GM10248 (cell line): Measurements from ENCODE around the gene SLC27A2.
"Not testable (repeated sequence)": the region's sequence is repeated elsewhere in the genome, so short reads cannot be mapped to it uniquely, and the experiment has no call there.

ENCODE experiments used
- CTCF ChIA-PET: fragments of 300-600 bp; sonication (Branson Sonifier 250); formaldehyde crosslinking; extraction: SDS; loops from one replicate; lab custom pipeline; 2021; ENCODE audit warnings: antibody characterized with exemption; lab: Yijun Ruan, JAX
- POLR2A ChIA-PET: fragments of 350-650 bp; sonication (Branson Sonifier 250); formaldehyde crosslinking; extraction: SDS; loops from one replicate; lab custom pipeline; 2020; ENCODE audit warnings: antibody characterized with exemption; lab: Yijun Ruan, JAX
- DNase-seq: peaks from one replicate; pipeline ENCODE4 v3.0.0; 2012; ENCODE audit errors: extremely low spot score
- TF ChIP-seq, protein P1 (sequence below): IDR thresholded peaks from 2 replicates; pipeline ENCODE4 v1.5.1; 2012; ENCODE audit warnings: mild to moderate bottlenecking, low read depth; ENCODE audit errors: extremely low read depth, missing control alignments, control extremely low read depth

Gene SLC27A2

DNA sequence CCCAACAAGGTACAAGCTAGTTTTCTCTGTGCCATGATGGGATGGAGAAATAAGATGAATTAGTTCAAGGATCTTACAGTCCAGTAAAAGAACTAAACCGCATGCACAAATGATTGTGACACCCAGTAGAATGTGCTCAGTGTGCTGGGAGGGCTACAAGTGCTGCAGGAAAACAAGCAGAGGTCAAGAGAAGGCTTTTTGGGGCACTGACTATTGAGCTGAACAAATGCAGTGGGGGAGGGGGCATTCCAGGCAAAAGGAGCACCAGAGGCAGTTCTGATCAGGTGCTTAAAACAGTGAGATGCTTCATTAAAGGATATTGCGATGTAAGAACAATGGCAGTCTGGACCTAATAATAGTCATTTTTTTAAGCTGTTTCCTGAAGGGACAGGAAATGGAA is 6.0 kb downstream of the SLC27A2 start:
- TF ChIP-seq, protein P1, sequence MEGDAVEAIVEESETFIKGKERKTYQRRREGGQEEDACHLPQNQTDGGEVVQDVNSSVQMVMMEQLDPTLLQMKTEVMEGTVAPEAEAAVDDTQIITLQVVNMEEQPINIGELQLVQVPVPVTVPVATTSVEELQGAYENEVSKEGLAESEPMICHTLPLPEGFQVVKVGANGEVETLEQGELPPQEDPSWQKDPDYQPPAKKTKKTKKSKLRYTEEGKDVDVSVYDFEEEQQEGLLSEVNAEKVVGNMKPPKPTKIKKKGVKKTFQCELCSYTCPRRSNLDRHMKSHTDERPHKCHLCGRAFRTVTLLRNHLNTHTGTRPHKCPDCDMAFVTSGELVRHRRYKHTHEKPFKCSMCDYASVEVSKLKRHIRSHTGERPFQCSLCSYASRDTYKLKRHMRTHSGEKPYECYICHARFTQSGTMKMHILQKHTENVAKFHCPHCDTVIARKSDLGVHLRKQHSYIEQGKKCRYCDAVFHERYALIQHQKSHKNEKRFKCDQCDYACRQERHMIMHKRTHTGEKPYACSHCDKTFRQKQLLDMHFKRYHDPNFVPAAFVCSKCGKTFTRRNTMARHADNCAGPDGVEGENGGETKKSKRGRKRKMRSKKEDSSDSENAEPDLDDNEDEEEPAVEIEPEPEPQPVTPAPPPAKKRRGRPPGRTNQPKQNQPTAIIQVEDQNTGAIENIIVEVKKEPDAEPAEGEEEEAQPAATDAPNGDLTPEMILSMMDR: no peak
- no peak for DNase-seq
- ChIA-PET CTCF (interaction anchor here (1.3 to 1.6 kb wide), 2 partner anchors 9 to 128 kb away, joined by 3 to 8 read pairs; no protein-coding TSS in a partner anchor), POLR2A (no interaction called here)

DNA sequence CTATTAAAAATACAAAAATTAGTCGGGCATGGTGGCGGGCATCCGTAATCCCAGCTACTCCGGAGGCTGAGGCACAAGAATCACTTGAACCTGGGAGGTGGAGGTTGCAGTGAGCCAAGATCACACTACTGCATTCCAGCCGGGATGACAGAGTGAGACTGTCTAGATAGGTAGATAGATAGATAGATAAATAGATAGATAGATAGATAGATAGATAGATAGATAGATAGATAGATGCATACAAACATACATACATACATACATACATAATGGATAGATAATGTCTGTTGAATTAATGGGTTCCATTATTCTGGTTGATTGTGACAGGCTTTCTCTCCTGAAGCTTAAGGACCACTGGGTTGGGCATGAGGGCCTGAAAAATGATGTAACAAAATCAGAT is 6.8 kb downstream of the SLC27A2 start:
- POLR2A ChIA-PET, DNase-seq: not testable (repeated sequence)
- CTCF ChIA-PET: interaction anchor here (1.6 kb wide), 1 partner anchor 127 kb away, joined by 8 read pairs; no protein-coding TSS in a partner anchor

DNA sequence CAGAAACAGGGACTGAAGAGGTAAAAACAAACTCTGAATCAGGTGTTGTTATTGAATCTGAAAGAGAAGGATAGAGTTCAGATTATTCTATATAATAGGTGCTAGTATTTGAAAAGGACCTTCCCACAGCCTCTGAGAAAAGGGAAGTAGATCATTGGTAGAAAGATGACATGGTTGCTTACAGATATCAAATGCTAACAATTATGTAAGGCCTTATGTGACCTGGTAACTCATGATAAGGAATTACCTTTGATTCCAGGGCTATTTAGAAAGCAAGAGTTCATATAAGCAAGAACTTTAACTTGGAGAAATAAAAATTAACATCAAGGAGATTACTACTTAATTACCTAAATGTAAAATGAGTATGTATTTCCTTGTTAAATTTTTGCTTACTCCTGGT is 7.6 kb downstream of the SLC27A2 start:
- TF ChIP-seq, protein P1: no peak
- CTCF ChIA-PET: no interaction called here
- no peak for DNase-seq
- POLR2A ChIA-PET: no interaction called here

DNA sequence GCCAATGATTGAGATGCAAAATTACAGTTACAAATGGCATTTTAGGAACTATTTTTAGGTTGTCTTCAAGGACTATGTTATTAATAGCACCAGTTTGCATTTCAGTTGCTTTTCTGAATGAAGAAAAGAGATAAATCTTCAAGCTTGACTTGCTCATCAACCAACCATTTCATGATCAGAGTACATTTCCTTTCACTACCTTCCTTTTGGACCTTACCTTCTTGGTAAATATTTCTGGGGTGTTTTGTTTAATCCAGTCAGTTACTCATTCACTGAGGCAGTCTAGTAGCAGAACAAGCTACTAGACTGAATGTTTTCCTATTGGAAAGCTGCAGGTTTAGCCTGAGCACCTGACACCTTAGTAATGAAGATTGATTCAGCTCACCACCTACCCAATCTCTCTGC is 8.2 kb downstream of the SLC27A2 start:
- DNase-seq: no peak
- POLR2A ChIA-PET: no interaction called here
- CTCF ChIA-PET: interaction anchor here (1.0 kb wide), 1 partner anchor 8 kb away, joined by 3 read pairs; no protein-coding TSS in a partner anchor
- TF ChIP-seq, protein P1: no peak

DNA sequence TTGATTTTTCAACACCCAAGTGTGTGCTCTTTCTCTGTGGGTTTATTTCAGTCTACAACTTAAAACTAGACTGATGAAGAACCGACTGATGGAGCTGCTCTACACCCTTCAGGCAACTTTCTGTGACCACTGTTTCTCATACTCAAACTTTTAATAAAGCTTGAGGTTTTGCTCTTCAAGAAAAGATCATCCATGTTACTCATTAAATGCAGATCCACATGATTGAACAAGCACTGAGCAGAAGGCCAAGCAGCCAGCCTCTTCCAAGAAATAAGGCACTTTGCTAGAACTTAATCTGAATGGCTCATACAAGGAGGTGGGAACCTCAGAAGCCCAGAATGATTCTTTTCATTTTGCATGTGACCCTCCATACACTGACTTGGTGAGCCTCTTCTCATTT is 8.7 kb downstream of the SLC27A2 start:
- ChIA-PET POLR2A (no interaction called here), CTCF (interaction anchor here (1.0 kb wide), 1 partner anchor 8 kb away, joined by 3 read pairs; no protein-coding TSS in a partner anchor)
- no peak for DNase-seq
- TF ChIP-seq, protein P1: no peak

DNA sequence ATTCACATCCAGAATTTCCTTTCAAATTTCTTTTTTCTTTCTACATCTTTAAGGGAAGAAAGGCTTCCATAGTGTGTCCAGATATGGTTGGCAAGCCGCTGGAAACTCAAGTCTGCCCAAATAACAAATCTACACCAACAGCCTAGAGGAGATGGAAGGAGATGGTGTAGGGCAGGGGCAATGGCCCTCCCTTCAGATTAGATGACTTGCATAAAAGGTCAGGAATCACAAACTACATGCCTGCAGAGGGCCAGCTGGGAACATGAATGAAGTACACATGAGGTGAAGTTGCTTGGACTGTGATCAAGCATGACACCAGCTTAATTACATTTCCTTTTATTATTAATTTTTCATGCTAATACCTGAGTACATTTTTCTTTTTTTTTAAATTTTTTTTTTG is 10.2 kb downstream of the SLC27A2 start:
- DNase-seq: no peak
- TF ChIP-seq, protein P1: no peak
- CTCF ChIA-PET: interaction anchor here (2.0 kb wide), 1 partner anchor 8 kb away, joined by 8 read pairs; no protein-coding TSS in a partner anchor
- POLR2A ChIA-PET: no interaction called here

DNA sequence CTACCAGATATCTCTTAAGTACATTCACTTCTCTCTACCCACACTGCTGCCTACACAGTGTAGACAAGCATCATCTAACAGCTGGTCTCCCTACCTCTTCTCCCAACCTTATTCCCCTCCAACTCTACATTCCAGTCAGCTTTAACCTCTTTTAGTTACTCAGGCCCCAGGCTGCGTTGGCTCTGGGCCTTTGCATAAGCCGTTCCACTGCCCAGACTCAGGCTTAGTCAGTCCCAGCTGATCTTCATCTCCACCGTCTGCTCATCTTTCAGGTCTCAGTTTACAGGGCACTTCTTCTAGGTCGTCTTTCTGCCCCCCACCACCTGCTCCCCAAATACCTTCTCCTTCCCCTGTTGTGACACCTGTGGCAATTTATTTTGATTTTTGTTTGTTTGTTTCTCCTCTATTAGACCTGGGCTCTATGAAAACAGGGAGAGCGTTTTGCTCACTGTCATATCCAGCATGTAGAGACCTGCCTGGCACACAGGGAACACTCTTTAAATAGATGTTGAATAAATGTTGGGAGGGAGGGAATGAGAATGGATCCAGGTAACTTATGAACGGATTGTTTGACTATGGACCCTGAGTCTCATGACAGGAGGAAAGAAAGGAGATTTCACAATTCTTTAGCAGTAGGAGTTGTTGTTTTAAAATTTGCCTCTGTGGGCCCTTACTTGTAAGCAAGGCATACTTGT is 11.1 kb downstream of the SLC27A2 start:
- CTCF ChIA-PET: interaction anchor here (1.1 to 2.0 kb wide), 2 partner anchors 9 to 48 kb away, joined by 3 to 8 read pairs; no protein-coding TSS in a partner anchor
- TF ChIP-seq, protein P1: no peak
- no peak for DNase-seq
- POLR2A ChIA-PET: no interaction called here
